Measurements from ENCODE around the gene CCDC81.
A peak's percentile ranks its signal among the peaks of the same experiment; 100 is the strongest.
"Not testable (repeated sequence)": the region's sequence is repeated elsewhere in the genome, so short reads cannot be mapped to it uniquely, and the experiment has no call there.

CCDC81 gene

GRCh38 chr11:86388198-86388597 is 13.5 kb downstream of the CCDC81 start:
- no peak for DNase-seq (ENCODE audit: low spot score)

- DNase-seq (ENCODE audit: low spot score) = no peak
These were observed 15.8 kb downstream of the CCDC81 start for GRCh38 chr11:86390487-86390886.

GRCh38 chr11:86395061-86395551 is 20.4 kb downstream of the CCDC81 start:
- peak; percentile 32 for DNase-seq (ENCODE audit: low spot score)

- no peak for DNase-seq (ENCODE audit: low spot score)
These were observed 21.7 kb downstream of the CCDC81 start for GRCh38 chr11:86396396-86396795.

- no peak for DNase-seq (ENCODE audit: low spot score)
These were observed 22.7 kb downstream of the CCDC81 start for GRCh38 chr11:86397351-86397750.

GRCh38 chr11:86398106-86398505 is 23.4 kb downstream of the CCDC81 start:
- no peak for DNase-seq (ENCODE audit: low spot score)

GRCh38 chr11:86403458-86403857 is 28.8 kb downstream of the CCDC81 start:
- DNase-seq (ENCODE audit: low spot score) = no peak

GRCh38 chr11:86408845-86409244 is 34.2 kb downstream of the CCDC81 start:
- DNase-seq (ENCODE audit: low spot score) = no peak

- DNase-seq (ENCODE audit: low spot score) = no peak
These were observed 39.3 kb downstream of the CCDC81 start for GRCh38 chr11:86414032-86414431.

GRCh38 chr11:86415026-86415425 is 40.3 kb downstream of the CCDC81 start:
- no peak for DNase-seq (ENCODE audit: low spot score)

GRCh38 chr11:86416494-86416893 is 41.8 kb downstream of the CCDC81 start:
- peak; percentile 9 for DNase-seq (ENCODE audit: low spot score)

- not testable (repeated sequence) for DNase-seq (ENCODE audit: low spot score)
These were observed 42.3 kb downstream of the CCDC81 start for GRCh38 chr11:86416951-86417350.

GRCh38 chr11:86418106-86418505 is 43.4 kb downstream of the CCDC81 start:
- no peak for DNase-seq (ENCODE audit: low spot score)

GRCh38 chr11:86418513-86418912 is 43.8 kb downstream of the CCDC81 start:
- DNase-seq (ENCODE audit: low spot score) = no peak

- no peak for DNase-seq (ENCODE audit: low spot score)
These were observed 44.2 kb downstream of the CCDC81 start for GRCh38 chr11:86418917-86419316.

- DNase-seq (ENCODE audit: low spot score) = no peak
These were observed 47.3 kb downstream of the CCDC81 start for GRCh38 chr11:86421946-86422345.

- DNase-seq (ENCODE audit: low spot score) = no peak
These were observed 47.7 kb downstream of the CCDC81 start for GRCh38 chr11:86422371-86422770.

GRCh38 chr11:86423488-86423887 is 48.8 kb downstream of the CCDC81 start:
- DNase-seq (ENCODE audit: low spot score) = not testable (repeated sequence)

GRCh38 chr11:86427441-86427840 is 52.8 kb downstream of the CCDC81 start:
- no peak for DNase-seq (ENCODE audit: low spot score)

- no peak for DNase-seq (ENCODE audit: low spot score)
These were observed 56.6 kb downstream of the CCDC81 start for GRCh38 chr11:86431258-86431657.

- DNase-seq (ENCODE audit: low spot score) = not testable (repeated sequence)
These were observed 58.8 kb downstream of the CCDC81 start for GRCh38 chr11:86433361-86434095.

- no peak for DNase-seq (ENCODE audit: low spot score)
These were observed 61.0 kb downstream of the CCDC81 start for GRCh38 chr11:86435711-86436110.

- no peak for DNase-seq (ENCODE audit: low spot score)
These were observed 64.0 kb downstream of the CCDC81 start for GRCh38 chr11:86438685-86439084.

GRCh38 chr11:86440305-86440716 is 65.6 kb downstream of the CCDC81 start:
- no peak for DNase-seq (ENCODE audit: low spot score)

Measured in globus pallidus (tissue), 1 donor.